HG02938 (cell line): Measurements from ENCODE around the gene NFYB.
"Not testable (repeated sequence)": the region's sequence is repeated elsewhere in the genome, so short reads cannot be mapped to it uniquely, and the experiment has no call there.

Experiments used
- ATAC-seq: cut with Tn5 transposase; IDR thresholded peaks from one replicate; pipeline ENCODE4 v1.9.1; 2021; ENCODE audit warnings: mild to moderate bottlenecking, moderate library complexity; ENCODE audit not compliant: unreplicated experiment

Gene NFYB

GRCh38 chr12:104122298-104122697 is 15.7 kb downstream of the NFYB start:
- no peak for ATAC-seq

GRCh38 chr12:104121001-104121400 is 17.0 kb downstream of the NFYB start:
- no peak for ATAC-seq

- ATAC-seq: no peak
These were observed 22.4 kb downstream of the NFYB start for GRCh38 chr12:104115587-104115975.

- ATAC-seq: not testable (repeated sequence)
These were observed 23.0 kb downstream of the NFYB start for GRCh38 chr12:104114834-104115586.

DNA sequence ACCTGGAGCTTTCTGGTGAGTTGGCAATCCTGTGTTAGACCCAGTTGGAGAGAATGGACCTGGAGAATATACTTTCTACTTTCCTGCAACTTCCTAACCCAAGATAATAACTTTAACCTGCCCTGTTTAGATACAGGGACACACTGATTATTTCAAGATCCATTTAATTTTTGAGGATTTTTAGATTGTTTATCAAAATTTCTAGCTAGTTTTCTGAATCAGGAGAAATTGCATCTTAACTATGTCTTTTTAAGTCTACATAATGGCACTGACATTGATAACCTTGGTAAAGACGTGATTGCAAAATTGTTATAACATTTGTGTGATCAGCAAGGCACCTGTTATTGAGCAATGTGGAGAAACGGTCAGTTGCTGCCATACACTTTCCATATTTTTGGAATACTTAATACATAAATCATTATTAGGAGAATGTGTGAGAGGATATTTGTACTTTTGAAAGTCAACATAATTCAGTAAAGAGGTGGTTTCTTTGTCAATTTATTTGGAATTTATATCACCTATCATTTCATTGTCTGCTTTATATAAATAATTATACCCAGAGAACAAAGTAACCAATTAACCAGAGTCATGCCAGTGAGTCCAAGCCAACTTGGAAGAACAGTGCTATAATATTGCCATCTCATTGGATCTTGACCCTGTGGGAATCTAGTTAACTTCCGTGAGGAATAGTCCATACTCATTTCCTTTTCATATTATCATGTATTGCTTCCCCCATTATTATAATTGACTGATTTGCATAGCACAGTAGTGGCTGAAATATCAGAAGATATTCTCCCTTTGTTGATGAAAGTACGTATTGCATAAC is 28.4 kb downstream of the NFYB start:
- ATAC-seq: no peak

DNA sequence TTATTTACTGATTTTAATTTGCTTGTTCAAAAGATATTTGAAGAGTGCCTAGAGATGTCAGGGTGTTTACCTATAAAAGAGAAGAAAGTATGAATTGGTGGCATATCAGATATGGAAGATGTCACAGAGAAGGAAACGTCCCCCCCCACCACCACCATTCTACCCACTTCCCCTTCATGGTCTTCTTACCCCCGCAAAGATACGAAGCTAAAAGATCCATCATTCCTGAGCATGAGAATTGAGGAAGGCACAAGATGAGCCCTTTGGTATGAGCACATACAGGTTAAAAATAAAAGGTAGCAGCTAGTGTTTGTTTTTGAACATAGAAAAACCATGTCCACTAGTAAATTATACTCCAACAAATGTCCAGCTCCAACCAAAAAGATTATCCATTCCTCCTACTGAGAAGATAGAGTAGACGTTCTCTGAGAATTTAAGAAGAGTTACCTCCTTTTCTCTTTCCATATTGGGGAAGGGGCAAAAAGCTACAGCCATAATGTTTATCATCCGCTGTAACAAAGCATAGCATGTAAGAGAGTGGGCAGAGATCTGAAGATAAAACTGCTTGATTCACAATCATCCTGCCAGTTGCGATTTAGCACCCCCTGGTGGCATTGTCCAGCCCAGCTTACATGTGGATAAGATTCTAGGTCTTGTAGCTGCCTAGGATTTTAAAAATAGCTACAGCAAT is 29.1 kb downstream of the NFYB start:
- ATAC-seq: peak; percentile 64

DNA sequence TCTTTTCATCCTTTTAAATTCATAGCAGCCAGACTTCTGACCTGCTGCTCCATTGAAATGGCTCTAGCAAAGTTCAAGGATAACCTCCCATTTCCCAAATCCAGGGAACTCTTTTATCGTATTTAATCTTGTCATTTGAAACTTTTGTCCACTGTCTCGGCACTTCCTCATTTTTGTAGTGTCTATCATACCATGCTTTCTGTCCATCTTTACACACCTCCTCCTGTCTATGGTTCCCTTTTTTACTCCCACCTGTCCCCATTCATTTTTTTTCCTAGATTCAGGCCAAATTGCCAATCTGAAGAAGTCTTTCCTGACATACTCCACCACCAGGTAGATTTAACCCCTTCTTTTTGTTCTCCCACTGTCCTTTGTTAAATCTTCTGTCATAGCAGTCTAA is 31.0 kb downstream of the NFYB start:
- no peak for ATAC-seq

DNA sequence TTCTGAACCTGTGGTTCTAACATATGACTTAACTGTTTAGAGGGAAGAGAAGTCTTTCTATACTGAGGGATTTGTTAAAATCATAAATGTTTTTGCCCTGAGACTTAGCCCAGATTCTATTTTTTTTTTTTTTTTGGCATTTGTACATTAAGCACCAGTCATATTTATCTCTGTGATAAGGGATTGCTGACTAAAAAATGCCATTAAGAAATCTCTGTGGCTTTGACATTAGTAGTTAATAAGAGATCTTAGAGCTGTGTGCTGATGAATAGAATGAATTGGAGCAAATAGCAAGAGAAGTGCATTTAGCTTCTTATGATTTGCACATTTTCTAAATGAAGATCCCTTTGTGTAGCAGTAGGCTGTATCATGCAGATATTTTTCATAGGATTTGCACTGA is 32.5 kb downstream of the NFYB start:
- no peak for ATAC-seq

DNA sequence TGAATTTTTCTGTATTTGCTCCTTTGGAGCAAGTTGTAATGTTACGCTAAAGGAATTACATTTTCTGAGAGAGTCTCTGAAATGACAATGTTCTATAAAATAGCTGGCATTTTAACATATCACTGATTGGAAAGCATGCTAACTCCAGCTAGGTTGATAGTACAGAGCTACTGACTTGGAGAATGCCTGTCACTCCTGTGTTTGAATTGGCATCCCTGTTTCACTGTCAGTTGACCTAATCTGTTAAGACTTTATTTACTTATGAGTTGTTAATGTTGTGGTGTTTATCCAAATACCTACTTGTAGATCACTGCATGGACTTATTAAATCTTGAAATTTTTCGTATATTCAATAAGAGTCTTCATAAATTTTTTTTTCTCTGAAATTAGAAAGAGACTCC is 40.1 kb downstream of the NFYB start:
- no peak for ATAC-seq

DNA sequence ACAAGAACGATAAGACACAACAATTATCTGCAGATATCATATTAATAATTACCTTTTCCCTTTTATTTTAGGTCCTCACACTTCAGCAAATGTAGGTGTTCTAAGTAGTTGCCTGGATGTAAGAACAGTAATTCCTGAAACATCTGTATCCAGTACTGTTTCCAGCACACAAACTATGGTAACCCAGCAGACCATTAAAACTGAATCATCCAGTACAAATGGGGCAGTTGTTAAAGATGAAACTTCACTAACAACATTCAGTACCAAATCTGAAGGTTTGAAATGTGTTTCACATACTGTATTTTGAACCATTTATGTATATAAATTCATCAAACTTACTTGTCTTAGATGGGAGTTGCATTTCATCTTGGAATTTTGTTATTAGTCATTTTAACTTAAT is 42.7 kb downstream of the NFYB start:
- no peak for ATAC-seq

DNA sequence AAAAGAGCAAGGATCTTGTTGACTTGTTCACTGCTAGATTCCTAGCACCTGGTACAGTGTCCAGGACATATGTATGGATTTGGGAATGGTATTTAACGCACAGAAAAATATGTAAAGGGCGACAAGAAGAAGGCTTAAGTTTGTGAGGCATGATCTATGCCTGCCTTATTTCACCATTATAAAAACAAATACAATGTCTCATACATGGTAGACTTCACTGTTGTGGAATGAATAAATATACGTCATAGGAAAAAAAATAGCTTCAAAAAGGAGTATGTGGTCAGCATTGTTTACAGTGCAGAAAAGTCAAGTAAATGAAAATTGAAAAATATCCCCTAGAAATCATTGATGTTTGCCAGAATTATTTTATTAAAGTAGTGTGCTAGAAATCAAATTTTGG is 43.7 kb downstream of the NFYB start:
- no peak for ATAC-seq

- ATAC-seq: no peak
These were observed 46.9 kb downstream of the NFYB start for GRCh38 chr12:104091136-104091535.

DNA sequence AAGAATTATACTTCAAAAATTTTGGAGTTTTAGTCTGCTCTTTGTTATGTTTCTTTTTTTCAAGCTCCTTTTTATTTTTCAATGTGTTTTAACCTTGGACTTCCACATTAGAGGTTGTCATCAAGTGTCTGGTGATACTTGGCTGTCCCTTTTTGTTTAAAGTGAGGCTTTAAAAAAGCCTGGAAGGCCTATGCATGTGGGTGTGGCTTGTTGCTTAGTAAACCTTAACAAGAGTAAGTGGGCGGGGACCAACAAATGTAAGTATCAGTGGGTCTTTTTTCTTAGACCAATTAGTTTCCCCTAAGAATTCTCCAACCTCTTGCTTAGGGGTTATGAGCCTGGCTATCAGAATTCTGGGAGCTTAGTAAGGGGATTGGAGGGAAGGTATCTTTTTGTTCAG is 47.3 kb downstream of the NFYB start:
- ATAC-seq: no peak

- peak; percentile 87 for ATAC-seq
These were observed 54.1 kb downstream of the NFYB start for GRCh38 chr12:104083769-104084475.

DNA sequence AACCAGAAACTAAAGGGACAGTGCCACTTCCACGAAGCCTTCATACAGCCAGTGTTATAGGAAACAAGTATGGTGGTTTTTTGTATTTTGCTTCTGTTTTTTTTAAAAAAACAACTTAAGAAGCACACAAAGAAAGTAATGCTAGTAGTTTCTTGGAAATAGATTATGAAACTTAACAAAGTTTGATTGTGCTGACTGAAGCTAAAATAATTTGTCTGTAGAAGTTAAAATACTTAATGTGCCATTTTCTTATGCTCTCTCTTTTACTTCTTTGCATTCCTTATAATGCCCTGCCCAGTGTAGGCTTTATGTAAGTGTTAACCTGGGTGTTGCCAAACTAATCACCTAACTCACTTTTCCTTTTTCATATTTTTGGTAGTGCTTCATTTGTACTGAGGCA is 57.2 kb downstream of the NFYB start:
- ATAC-seq: no peak

GRCh38 chr12:104079024-104079423 is 59.0 kb downstream of the NFYB start:
- no peak for ATAC-seq

- no peak for ATAC-seq
These were observed 64.3 kb downstream of the NFYB start for GRCh38 chr12:104073699-104074098.

DNA sequence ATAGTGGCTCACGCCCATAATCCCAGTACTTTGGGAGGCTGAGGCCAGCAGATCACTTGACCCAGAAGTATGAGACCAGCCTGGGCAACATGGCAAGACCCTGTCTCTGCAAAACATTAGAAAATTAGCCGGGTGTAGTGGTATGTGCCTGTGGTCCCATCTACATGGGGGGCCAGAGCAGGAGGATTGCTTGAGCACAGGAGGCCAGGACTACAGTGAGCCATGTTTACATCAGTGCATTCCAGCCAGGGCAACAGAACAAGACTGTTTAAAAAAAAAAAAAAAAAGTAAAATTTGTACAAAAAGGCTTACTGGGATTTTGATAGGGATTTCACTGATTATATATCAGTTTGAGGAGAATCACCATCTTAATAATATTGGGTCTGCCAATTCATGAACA is 65.9 kb downstream of the NFYB start:
- ATAC-seq: no peak
